BE2C (cell line): ENCODE data around the gene LHX1.
A peak's percentile ranks its signal among the peaks of the same experiment; 100 is the strongest.

Experiments used
- DNase-seq: peaks from one replicate; pipeline ENCODE4 v3.0.0-alpha.2; 2020
- H3K27me3 ChIP-seq: fragments of 250-450 bp; sonication (Bioruptor Pico); 2 replicates; pipeline ENCODE4 v1.5.1; 2020; ENCODE audit warnings: mild to moderate bottlenecking
- H3K36me3 ChIP-seq: fragments of 250-450 bp; sonication (Bioruptor Pico); 2 replicates; pipeline ENCODE4 v1.5.1; 2020; ENCODE audit warnings: mild to moderate bottlenecking
- H3K4me1 ChIP-seq: fragments of 250-450 bp; sonication (Bioruptor Pico); 2 replicates; pipeline ENCODE4 v1.5.1; 2020
- H3K4me3 ChIP-seq: 2 replicates; pipeline ENCODE4 v1.5.1; 2011; ENCODE audit warnings: low read depth, low read length
- H3K9me3 ChIP-seq: fragments of 250-450 bp; sonication (Bioruptor Pico); 2 replicates; pipeline ENCODE4 v1.5.1; 2020
- TF ChIP-seq, protein P1 (sequence below): IDR thresholded peaks from 2 replicates; pipeline ENCODE4 v1.5.1; 2012; ENCODE audit warnings: mild to moderate bottlenecking, low read depth, low read length

The LHX1 gene

DNA sequence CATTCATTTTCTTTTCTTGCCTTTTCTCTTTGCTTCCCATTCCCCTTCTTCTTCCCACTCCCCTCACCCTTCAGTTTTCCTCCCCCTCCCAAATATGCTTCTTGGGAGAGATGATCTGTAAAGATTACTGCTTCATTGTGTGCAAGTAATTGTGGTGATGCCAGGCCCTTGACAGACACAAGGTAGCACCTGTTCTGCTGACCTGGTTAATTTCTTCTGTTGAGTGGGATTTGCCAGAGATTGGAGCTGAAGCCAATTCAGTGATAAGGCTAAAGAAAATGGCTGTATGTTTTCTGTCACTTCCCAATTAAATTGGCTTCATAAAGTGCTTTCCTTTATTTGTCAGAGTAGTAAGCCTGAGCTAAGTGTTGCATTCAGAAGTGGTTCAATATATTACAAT is 56.0 kb downstream of the LHX1 start:
- Histone ChIP-seq H3K27me3 (no peaks in the 10 kb centered on the region), H3K4me1 (peaks cover 25% of the 10 kb centered on the region), H3K36me3 (peaks cover 72% of the 10 kb centered on the region), H3K9me3 (no peaks in the 10 kb centered on the region), H3K4me3 (no peak overlapping the region)
- TF ChIP-seq, protein P1, sequence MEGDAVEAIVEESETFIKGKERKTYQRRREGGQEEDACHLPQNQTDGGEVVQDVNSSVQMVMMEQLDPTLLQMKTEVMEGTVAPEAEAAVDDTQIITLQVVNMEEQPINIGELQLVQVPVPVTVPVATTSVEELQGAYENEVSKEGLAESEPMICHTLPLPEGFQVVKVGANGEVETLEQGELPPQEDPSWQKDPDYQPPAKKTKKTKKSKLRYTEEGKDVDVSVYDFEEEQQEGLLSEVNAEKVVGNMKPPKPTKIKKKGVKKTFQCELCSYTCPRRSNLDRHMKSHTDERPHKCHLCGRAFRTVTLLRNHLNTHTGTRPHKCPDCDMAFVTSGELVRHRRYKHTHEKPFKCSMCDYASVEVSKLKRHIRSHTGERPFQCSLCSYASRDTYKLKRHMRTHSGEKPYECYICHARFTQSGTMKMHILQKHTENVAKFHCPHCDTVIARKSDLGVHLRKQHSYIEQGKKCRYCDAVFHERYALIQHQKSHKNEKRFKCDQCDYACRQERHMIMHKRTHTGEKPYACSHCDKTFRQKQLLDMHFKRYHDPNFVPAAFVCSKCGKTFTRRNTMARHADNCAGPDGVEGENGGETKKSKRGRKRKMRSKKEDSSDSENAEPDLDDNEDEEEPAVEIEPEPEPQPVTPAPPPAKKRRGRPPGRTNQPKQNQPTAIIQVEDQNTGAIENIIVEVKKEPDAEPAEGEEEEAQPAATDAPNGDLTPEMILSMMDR, result no peak
- peak; percentile 48 for DNase-seq
